ENCODE data around the gene ANXA11.
"Not testable (repeated sequence)": the region's sequence is repeated elsewhere in the genome, so short reads cannot be mapped to it uniquely, and the experiment has no call there.

ANXA11 gene

DNA sequence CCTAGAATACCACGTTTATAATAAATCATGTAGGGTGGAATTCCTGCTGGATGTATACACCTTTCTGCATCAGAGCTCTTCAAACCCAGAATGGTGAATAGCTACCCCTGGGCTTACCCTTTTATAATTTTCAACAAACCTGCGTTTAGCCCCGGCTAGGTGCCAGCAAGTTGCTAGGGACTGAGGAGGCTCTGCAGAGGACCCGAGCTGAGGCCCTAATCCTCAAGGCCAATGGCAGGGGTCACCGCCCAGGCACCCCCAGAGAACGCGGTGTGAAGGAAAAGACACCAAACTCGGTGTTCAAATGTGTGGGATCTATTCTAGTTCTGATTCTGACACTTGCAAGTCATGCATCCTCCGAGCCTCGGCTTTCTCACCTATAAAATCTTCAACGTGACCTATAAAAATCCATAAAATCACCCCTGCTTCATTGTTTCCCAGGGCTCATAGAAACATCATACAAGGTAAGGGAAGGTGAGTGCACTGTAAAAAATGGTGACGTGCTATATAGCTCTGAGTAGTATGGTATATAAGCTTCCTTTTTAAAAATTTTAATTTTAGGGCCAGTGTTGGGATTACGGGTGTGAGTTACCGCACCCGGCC is 2.5 kb upstream of the ANXA11 start:
- no peak for DNase-seq

DNA sequence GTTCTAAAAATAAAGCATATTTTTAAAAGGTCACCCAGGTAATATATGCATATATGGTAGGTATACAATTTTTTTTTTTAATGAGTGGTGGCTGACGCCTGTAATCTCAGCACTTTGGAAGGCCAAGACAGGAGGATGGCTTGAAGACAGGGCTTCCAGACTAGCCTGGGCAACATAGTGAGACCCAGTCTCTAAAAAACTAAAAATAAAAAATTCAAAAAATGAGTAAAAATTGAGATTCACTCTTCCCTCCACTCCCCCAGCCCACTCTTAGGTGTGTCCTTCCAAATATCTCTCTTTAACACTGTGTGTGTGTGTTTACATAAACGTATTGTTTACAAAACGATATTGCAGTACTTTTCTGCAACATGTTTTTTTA is 929 bp upstream of the ANXA11 start:
- DNase-seq, result no peak

DNA sequence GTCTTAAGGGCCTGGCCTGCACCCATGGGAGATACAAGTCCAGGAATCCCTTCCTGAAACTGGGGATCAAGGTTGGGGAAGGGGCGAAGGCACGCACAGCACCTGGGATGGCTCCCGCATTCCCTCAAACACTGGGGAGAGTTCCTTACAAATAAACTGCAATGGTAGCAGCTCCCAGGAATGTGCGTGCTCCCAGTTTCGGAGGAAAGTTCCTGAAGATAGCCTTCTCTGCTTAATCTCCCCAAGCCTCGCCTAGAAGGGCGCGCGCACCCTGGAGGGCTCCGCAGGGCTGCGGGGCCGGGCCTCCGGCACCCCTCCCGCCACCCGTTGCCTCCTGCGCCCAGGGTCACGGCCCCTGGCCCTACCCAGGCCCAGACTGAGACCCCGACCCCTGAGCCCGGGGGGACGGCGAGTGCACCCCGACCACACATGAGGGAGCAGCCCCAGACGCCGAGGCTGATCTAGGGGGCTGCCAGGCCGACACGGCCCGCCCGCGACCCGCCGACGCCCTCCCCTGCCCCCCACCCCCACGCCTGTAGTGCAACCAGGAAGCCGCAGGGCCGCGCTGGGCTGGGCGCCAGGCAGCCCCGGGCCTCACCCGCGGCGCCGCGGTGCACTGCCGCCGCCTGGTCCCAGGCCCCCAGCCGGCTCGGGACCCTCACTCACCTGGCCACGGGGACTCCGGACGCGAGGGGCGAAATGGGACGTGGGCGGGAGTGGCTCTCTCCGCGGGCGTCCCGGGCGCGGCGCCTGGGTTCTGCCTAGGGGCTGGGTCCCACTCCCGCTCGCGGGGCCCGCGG is 460 bp downstream of the ANXA11 start:
- DNase-seq, result no peak

DNA sequence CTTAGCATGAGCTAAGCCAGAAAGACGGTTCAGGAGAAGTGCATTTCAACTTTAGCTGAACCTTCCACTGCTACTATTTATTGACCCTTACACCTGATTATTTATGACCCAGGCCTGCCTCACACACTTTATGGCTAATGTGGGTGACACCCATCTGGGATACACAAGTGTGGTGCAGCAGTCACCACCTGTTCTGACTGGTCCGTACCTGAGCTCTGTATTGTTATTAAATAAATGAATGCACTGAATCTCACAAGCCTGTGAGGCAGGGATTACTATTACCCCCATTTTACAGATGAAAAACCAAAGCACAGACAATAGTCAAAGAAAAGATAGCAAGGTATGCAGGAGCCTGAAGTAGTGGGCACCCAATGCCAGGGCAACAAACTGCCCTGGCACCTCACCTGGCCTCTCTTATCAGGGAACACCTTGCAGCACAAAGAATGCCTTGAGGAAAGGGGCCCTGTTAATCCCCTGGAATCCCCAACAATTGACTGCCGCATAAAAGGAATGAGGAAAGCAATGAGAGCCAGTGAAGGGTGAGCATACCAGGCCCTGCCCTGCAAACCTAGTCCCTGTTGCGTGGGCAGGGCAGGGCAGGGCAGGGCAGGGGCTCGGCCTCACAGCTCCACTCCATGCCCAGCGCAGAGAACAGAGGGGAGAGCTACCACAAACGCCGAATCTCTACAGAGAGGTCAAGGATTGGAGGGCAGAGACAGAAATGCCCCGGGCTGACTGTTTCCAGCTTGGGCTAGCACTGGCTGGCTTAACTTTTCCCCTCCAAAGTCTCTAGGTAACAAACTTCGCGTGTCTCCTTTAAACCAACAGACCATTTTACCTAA is 1.3 kb downstream of the ANXA11 start:
- DNase-seq, result peak; percentile 59

DNA sequence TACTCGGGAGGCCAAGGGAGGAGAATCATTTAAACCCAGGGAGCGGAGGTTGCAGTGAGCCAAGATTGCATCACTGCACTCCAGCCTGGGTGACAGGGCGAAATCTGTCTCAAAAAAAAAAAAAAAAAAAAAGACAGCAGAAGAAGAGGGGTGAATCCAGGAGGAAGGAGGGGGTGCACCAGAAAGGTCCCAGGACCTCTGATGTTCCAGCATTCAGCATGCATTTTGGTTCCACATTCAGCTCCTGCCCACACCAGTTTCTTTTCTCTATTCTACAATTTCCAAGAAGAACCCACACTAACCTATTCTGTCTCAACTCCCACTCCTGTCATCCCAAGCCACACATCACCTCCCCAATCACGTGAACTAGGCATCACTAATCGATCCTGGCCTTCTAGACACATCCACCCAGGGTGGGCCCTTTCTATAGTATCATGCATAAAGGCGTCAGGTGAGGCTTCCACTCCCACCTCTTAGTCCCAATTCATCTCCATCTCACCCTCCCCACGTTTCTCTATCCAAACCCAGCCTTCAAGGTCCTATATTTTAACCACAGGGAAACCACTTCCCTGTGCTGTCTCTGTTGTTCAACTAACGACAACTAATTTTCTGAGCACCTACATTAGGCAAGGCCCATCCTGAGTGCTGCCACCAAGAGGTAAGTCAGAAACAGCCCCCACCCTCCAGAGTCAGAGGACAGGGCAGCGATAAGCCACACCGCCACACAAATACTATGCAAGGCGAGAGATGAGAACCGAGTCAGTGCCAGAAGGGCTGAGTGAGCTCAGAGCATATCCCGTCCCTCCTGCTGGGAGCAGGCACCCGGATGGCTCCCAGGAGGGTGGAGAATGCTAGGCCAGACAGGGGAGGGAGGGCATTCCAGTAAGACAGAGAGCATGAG is 2.2 kb downstream of the ANXA11 start:
- DNase-seq, result peak; percentile 59

DNA sequence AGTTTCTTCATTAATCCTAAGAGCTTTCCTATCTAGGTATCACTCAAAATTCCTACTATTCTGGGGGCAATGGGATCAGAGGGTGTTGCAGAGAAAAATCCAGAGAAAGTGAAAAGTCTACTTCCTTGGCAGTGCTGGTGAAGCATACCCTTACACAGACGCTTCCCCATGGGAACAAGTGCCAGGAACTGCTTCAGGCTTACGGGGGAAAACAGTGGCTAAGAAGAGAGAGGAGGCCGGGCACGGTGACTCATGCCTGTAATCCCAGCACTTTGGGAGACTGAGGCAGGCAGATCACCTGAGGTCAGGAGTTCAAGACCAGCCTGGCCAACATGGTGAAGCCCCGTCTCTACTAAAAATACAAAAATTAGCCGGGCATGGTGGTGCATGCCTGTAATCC is 2.8 kb downstream of the ANXA11 start:
- DNase-seq, result not testable (repeated sequence)

DNA sequence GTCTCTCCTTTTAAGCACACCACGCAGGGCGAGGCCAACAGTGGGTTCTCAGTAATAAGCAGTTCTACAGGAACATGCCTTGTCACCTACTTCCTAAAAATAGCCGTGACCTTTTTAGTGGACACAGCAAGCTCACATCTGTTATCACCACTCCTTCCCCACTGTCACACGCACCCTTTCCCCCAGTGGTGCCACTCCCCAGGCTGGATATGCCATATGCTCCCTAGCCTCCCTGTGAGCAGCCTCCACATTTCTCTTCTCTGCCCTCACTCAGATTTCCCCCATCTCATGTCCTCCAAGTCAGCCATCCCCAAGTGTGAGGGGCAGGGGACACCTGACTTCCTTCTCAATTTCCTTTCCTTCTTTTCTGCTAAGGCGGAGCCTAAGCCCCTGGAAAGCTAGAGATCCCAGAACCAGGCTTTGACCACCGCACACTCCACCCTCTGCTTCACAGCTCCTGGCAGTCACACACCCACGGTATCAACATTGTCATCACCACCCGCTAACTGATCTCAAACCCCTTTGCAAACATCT is 3.7 kb downstream of the ANXA11 start:
- DNase-seq, result no peak

DNA sequence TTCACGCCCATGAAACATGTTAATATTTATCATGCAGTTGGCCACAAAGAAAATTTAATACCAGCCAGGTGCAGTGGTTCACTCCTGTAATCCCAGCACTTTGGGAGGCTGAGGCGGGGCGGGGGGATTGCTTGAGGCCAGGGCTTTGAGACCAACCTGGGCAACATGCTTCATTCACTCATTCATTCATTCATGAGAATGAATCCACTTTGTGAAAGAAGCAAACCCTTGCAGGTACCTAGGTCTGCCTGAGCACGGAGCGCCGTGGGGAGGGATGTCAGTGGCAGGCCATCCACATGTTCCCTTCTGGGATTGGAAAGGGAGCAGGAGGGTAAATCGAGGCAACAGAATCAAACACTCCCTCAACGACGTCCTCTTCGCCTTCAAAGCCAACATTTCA is 4.7 kb downstream of the ANXA11 start:
- DNase-seq, result no peak

DNA sequence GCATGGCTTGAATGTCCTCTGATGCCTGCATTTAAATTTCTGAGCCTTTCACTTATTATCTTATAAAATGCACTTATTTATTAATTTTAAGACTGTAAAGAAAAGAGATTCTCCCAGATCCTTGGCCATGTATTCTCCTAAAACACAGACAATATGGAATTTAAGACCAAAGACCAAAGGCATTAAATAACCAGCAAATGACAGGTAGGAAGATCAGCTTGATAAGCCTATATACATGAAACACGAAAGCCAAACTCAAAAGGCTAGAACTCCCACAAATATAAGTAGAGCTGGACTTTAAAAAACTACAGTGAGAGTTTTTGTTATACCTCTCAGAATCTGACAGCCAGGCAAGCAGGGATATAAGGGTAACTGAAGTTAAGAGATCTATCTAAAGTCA is 5.1 kb downstream of the ANXA11 start:
- DNase-seq, result no peak

DNA sequence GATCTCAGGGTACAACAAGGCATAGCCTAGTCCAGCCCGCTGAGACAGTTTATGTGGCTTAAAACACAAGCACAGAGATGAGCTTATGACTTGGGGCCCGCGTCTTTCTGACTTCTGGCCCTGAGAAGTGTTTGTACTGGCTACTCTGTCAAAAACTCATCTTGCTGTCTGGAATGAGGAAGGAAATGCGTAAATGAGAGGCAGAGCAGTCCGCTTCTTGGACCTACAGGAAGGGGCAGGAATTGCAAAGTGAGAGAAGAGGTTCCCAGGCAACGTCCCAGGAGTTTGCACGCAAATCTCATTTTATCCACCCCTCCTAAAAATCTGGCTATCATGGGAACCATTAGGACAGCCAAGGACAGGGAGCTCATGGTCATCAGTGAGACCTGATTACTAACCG is 5.5 kb downstream of the ANXA11 start:
- DNase-seq, result no peak

DNA sequence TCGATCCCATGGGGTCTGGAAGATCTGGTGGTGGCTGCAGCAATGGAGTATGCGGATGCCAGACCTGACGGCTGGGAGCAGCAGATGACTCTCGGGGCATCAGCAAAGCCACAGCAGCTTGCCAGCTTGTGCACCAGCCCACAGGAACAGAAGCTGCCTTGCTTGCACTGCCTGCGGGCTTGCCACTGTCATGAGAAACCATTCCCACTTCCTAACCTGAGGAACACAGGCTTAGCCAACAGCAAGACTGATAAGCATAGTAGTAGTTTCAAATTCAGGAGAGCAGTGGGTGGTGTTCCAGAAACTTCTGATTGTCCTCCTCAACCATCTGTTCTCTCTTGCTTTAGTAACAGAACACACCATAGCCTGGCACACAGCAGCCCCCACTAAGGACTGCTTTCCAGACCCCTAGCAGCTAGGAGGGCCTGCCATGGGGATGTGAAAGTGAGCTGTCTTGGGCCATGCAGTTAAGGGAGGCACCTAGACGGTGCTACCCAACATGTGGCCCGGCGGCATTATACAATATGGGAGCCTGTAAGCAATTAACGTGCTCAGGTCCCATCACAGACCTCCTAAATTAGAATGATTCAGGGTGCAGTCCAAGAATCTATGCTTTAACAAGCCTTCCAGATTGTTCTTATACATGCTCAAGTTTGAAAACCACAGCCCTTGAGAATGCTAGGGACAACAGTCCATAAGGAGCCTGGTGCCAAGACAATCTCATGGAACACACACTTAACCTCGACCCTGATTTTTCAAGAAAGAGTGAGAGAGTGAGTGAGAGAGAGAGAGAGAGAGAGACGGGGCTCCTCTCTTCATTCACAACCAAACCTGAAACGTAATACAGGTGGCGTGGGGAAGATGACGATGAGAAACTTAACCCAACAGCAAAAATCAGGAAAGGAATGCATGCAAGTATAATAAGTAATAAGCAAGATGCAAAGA is 7.1 kb downstream of the ANXA11 start:
- no peak for DNase-seq

DNA sequence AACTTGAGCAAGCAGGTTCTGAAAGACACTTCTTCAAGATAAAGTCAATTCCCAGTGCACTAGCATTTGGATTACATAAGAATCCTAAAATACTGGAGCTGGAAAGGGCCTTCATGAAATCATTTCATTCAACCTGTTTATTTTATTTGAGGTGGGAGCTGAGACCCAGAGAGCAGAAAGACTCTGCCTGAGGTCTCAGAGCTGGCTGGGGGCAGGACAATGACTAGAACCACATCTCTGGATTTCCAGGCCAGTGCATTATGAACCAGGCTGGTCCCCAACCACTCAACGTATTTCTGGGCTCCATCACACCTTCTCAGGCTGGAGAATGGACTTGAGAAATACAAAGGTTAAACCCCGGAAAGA is 8.4 kb downstream of the ANXA11 start:
- DNase-seq, result no peak

DNA sequence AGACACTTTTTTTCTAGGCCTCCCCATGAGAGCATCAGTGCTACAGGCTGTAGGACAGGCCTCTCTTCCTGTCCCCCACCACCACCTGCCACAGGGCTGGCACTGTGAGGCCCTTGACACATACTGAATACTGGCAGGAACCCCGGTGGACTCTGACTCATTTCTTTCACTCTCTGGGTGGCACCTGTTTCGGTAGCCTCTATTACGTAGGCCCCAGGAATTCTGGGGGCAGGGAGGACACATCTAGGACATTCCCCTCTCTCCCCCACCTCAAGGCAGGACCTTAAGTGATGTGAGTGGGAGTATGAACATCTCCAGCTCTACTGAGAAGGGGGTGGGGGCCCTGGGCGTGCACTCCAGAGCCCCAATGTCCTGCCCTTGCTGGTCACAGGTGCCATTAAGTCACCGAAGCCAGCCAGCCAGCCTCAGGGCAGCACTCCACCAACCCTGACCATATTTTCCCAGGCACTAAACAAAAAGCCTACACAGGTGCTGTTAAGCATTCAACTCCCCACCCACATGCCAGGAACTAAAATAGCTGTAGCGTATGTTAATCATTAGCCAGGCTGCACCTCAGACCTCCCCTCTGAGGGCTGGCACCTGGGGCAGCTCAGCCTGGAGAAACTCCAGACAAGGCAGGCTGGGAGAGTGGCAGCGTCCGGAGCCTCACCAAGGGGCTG is 8.9 kb downstream of the ANXA11 start:
- peak; percentile 43 for DNase-seq

DNA sequence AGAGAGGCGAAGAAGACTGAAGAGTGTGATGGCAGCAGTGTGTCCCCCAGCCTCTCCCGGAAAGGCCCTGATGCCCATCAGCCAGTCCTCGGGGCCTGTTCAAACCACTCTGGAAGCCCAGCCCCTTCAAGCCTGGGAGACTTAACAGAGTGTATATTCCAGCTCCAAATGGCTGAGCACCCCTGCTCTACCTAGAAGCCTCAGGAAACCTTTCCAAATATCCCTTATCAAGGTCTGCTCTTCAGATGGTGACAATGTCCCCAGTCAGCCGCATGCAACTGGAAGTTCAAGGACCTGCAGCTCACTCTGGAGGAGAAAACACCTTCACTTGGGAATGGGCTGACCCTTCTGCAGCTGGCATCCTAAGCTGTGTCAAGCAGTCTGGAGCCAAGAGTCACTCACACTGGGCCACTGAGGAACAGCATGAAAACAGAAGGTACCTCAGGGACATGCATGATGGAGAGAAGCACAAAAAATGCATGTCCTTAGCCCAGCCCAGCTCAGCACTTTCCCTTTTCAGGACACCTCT is 10.2 kb downstream of the ANXA11 start:
- no peak for DNase-seq

DNA sequence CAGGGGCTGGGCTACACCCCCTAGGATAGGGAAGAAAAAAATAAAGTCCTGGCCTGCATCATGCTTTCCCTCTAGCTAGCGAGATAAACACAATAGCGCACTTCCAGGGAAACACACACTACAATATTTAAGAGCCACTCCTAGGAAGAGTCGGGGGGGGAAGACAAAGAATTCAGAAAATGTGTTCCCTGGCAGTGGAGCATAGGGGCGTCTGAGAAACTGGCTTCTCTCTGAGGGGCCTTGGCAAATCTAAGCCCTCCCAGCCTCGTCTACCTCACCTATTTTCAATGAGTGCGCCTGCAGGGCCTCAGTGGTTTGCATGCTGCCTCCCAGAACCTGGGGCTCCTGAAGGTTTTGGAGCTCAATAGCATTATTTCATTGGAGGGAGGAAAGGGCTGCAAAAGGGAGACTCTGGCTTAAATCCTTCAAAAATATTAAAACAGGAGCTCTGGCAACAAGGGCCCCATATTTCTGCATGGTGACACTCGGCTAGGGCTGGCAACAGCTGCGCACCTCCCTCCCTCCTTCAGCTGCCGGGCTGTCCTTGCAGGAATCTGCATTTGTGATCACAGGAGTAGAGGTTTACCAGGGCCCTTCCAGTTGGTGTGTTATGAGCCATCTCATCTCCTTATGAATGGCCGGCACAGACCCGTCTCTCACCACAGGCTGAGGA is 10.8 kb downstream of the ANXA11 start:
- no peak for DNase-seq

DNA sequence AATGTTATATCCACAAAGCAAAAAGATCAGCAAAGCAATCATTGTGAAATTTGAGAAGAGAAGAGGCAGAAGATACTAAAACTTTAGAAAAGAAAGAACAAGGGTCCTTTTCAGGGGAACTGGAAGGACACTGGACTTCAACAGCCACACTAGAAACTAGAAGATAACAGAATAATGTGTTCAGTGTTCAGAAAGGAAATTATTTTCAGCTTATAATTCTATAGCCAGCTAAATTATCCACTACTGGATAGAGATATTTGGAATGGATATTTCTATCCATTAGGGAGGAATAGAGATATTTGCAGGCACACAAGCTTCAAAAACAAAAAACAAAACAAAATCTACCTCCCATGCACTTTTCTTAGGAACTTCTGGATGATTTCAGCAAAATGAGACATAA is 12.8 kb downstream of the ANXA11 start:
- no peak for DNase-seq

DNA sequence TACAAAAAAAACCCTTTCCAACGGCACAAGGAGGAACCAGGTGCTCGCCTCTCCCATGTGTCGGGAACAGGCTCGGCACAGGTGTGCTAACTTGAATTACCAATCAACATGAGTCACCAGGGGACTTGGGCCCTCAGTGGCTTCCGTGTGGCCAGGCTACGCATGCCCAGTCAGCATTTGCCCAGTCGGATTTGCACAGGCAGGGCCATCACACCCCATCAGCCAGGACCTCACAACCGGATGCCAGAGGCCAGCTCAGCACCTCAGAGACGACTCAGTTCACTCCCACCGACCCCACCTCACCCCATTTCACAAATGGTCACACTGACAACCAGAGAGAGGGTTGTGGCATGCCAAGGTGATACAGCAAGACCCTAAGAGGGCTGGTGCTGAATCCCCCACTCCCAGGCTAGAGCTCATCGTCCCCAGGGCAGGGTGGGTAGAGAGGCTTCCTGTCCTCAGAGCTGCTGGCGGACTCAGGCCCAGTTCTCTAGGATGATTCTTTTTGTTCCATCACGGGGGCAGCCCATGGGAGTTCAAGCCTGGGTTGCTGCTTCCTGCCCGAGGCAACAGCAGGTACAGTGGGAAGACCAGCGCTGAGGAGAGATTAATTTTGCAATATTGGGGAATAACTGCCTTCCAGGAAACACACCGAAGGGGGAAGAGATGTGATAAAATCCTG is 13.6 kb downstream of the ANXA11 start:
- DNase-seq, result no peak

DNA sequence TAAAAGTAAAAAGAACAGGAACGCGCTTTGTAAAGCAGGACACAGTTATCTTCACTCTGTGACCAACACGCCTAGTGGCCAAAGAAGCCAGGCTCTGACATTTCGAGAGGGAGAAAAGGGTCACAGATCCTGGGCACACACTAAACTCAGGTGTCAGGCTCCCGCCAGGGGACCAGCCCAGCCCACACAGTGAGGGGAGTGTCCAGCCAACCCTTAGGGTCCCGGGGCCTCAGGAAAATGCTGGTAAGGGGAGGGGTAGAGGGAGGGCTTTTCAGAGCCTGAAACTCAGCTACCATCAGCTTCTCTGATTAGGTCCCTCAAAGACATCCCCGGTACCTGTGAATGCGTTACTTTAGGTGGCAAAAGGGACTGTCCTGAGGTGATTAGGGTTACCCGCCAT is 16.6 kb downstream of the ANXA11 start:
- no peak for DNase-seq
